ENCODE results near the gene COA8. TPM values are rescaled to one million over a fixed set of nuclear protein-coding genes. Genes with fewer than 3 reads are reported as not detected.
A peak's percentile ranks its signal among the peaks of the same experiment; 100 is the strongest.
"Not testable (repeated sequence)": the region's sequence is repeated elsewhere in the genome, so short reads cannot be mapped to it uniquely, and the experiment has no call there.

COA8 gene
- polyA plus RNA-seq, 4 donors: 39.1 to 48.1 (median 44.2) TPM

- DNase-seq (ENCODE audit: low read depth in 4 of 4, low spot score in 2 of 4): no peak
Measured at GRCh38 chr14:103568952-103569351, 6.2 kb downstream of the COA8 start.

GRCh38 chr14:103569408-103569807, 6.6 kb downstream of the COA8 start:
- DNase-seq (ENCODE audit: low read depth in 4 of 4, low spot score in 2 of 4): no peak

- no peak for DNase-seq (ENCODE audit: low read depth in 4 of 4, low spot score in 2 of 4)
Measured at GRCh38 chr14:103574104-103574503, 11.3 kb downstream of the COA8 start.

GRCh38 chr14:103574707-103575285, 12.0 kb downstream of the COA8 start:
- DNase-seq (ENCODE audit: low read depth in 4 of 4, low spot score in 2 of 4): no peak

DNA sequence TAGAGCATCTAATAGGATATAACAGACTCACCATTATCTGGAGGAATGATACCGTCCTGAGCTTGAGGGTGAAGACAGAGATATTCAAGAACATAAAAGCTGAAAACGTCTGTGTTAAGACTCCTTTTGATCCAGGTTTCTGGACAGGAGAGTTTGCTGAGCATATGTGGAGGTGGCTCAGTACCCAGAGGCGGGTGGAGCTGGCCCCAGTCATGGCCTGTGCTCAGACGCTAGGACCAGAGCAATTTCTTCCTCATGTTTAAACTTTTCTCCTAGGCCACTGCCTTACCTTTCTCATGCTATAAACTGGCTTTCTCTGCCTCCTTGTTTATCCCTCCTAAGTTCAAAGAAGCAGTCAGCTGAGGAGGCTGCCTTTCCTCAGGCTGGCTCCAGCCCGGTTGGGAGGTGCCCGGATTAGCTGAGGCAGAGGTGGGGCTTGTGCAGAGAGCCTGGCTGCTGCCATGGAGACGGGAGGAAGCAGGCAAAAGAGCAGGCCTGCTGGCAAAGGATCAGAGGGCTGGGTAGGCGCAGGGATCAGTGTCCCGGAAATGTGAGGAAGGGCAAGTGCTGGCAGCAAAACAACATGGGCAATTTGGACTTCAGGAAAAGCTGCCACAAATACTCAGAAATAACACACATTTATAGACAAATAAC, 13.7 kb downstream of the COA8 start:
- DNase-seq (ENCODE audit: low read depth in 4 of 4, low spot score in 2 of 4): peak in 3 of 4 donors; percentile 63 to 87 (median 69)

- no peak for DNase-seq (ENCODE audit: low read depth in 4 of 4, low spot score in 2 of 4)
Measured at GRCh38 chr14:103578401-103579075, 15.8 kb downstream of the COA8 start.

GRCh38 chr14:103581206-103581605, 18.4 kb downstream of the COA8 start:
- no peak for DNase-seq (ENCODE audit: low read depth in 4 of 4, low spot score in 2 of 4)

GRCh38 chr14:103581954-103582703, 19.4 kb downstream of the COA8 start:
- no peak for DNase-seq (ENCODE audit: low read depth in 4 of 4, low spot score in 2 of 4)

DNA sequence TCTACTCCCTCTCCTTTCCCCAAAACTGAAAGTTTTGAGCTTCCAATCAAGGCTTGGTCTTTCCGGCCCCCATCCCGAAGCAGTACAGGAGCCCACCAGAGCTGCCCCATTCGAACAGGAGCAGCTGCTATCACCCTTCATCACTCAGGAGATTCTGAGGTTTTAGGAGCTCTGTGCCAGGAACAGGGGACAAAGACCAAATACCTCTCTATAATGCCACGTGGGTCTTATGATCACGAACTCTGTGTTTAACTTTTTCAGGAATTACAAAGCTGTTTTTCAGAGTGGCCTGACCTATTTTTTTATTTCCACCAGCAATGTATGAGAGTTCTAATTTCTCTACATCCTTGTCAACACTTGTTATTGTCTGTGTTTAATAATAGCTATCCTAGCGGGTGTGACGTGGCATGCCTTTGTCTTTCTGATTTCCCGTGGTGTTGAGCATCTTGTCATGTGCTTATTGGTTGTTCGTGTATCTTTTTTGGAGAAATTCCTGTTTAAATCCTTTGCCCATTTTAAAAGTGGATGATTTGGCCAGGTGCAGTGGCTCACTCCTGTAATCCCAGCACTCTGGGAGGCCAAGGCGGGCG, 21.7 kb downstream of the COA8 start:
- DNase-seq (ENCODE audit: low read depth in 4 of 4, low spot score in 2 of 4): no peak

GRCh38 chr14:103593577-103593976, 30.8 kb downstream of the COA8 start:
- no peak for DNase-seq (ENCODE audit: low read depth in 4 of 4, low spot score in 2 of 4)

DNA sequence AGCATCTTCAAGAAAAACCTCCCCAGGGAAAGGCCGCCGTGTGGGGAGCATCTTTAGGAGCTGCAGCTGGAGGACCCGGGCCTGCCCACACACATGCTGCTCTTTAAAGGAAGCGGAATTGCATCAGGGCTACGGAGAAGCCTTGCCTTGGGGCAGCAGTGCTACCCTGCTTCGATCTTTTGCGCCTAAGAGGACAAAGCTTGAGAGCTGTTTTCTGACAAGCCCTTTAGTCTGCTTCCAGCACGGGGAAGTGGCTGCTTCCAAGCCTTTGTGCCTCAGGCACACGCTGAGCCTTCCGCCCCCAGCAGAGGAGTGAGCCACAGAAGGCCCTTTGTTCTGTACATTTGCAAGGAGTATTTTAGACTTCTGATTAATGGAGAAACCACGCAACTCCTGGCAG, 31.5 kb downstream of the COA8 start:
- no peak for DNase-seq (ENCODE audit: low read depth in 4 of 4, low spot score in 2 of 4)

DNA sequence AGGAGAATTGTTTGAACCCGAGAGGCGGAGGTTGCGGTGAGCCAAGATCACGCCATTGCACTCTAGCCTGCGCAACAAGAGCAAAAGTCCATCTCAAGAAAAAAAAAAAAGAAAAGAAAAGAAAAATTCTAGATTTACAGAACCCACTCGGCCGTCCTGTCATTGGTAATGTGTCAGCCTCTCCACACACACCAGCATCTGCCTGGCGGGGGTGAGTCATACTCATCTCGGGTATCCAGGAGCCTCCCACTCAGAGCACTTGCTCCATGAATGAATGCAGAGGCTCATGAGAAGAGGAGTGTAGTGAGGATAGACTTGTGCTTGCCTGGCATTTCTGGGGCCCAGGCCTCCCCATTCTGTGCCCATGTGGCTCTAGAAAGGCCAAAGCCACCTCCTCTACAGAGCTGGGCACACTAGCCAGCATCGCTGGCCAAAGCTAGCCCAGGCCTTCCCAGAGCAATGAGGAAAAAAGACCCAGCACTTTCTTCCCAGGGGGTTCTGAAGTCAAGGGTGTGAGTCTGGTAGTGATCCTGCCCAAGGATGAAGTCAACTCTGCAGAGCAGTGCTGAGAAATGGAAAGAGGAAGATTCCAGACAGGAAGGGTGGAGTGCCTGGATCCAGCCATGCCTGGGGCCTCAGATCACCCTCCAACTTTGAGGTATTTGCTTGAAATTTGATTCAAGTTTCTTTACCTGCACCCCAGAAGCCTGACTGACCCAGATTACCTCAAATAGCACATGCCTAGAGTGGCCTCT, 35.0 kb downstream of the COA8 start:
- no peak for DNase-seq (ENCODE audit: low read depth in 4 of 4, low spot score in 2 of 4)

- DNase-seq (ENCODE audit: low read depth in 4 of 4, low spot score in 2 of 4): no peak
Measured at GRCh38 chr14:103600503-103600902, 37.7 kb downstream of the COA8 start.

DNA sequence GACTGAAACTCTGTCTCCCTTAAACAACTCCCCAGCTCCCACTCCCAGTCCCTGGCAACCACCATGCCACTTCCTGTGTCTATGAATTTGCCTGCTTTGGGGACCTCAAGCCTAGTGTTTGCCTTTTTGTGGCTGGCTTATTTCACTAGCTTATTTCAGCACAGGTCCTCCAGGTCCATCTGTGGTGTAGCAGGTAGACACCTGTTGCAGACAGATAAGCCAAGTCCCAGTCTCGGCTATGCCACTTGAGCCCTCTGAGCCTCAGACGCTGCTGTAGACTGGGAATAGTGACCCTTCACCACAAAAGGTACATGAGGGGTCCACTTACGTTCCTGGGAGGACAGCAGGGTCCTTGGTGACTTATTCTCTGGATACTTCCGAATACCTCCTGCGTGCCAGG, 41.9 kb downstream of the COA8 start:
- DNase-seq (ENCODE audit: low read depth in 4 of 4, low spot score in 2 of 4): no peak

GRCh38 chr14:103606963-103607668, 44.4 kb downstream of the COA8 start:
- DNase-seq (ENCODE audit: low read depth in 4 of 4, low spot score in 2 of 4): peak; percentile 79 to 90 (median 84)

GRCh38 chr14:103607822-103608221, 45.1 kb downstream of the COA8 start:
- DNase-seq (ENCODE audit: low read depth in 4 of 4, low spot score in 2 of 4): no peak

- not testable (repeated sequence) for DNase-seq (ENCODE audit: low read depth in 4 of 4, low spot score in 2 of 4)
Measured at GRCh38 chr14:103609081-103609480, 46.3 kb downstream of the COA8 start.

DNA sequence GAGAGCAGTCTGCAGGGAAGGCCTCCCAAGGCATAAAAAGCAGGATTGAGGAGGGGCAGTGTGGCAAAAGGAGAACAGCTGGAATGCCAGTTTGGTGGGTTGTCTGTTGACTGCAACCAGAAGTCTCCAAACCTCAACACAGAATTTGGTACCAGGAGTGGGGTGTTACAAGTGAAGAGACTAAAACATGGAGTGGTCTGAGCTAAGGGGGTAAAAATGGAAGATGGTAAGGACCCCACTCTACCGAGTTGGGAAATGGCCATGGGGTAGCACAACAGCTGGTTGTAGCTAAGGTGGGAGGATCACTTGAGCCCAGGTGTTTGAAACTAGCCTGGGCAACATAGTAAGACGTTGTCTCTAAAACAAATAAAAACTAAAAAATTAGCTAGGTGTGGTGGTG, 48.5 kb downstream of the COA8 start:
- no peak for DNase-seq (ENCODE audit: low read depth in 4 of 4, low spot score in 2 of 4)

GRCh38 chr14:103613517-103613916, 50.8 kb downstream of the COA8 start:
- no peak for DNase-seq (ENCODE audit: low read depth in 4 of 4, low spot score in 2 of 4)
